ENCODE measurements around the gene SEC14L2. TPM values are rescaled to one million over a fixed set of nuclear protein-coding genes. Genes with fewer than 3 reads are reported as not detected.
A peak's percentile ranks its signal among the peaks of the same experiment; 100 is the strongest.

SEC14L2 gene
- polyA plus RNA-seq, 2 of the 4 experiments (the other 2 are of a cell fraction) = 12.8 to 15.2 TPM

- TF ChIP-seq ZSCAN20 (CRISPR knock-in tag; IDR thresholded peaks at IDR 0.05) (no peak), KDM5A (IDR thresholded peaks at IDR 0.05) (no peak), POLR2A (IDR thresholded peaks at IDR 0.05; ENCODE audit: low read length) (no peak)
Observed at GRCh38 chr22:30422481-30423300, 25.9 kb downstream of the SEC14L2 start (continued).

DNA sequence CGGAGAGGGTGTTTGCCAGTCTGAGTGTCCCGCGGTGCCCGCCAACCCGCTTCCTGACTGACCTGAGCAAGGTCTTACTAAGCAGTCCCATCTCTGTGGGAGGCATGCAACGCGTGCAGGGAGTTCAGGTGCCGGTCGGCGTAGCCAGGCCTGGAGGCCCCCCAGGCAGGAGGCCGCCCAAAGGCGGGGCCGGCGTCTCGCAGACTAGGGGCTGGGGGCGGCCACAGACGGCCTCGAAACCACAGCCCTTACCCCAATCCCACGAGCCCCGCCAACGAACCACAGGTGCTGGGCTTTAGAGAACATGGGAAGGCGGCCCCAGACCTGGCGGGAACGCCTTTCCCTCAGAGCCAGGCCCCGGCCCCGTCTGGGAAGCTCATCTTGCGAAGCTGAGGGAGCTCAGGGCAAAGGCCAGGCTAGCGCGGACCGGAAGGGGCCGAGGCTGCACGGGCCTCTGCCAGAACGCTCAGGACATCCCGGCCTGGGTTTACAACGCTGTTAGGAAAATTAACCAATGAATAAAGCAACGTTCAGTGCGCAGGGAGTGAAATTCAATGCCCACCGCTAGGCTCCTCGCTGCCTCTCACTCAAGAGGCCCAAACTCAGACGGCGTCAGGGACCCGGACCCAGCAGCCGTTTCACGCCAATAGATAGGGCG is 26.6 kb downstream of the SEC14L2 start:
- peak; percentile 49 to 61 for ATAC-seq
- Histone ChIP-seq H3K4me3 (peak overlapping the region; percentile 58), H3K4me1 (peaks cover 49% of the 10 kb centered on the region), H3K9me3 (no peaks in the 10 kb centered on the region), H3K27ac (peak overlapping the region; percentile 97), H3K4me2 (peak overlapping the region; percentile 87)
- POLR2A ChIA-PET = interaction anchor here (1.0 to 3.1 kb wide), 11 partner anchors 10 to 227 kb away, joined by 3 to 12 read pairs (median 5); partner anchors contain the start of genes CASTOR1, CCDC157, RNF215 and SEC14L2
- WGBS (ENCODE audit: missing lambda C conversion rate) = 3% methylated on average over 21 of the region's 45 CpGs
- FAIRE-seq = no peak
- CTCF ChIA-PET = interaction anchor here (0.8 to 3.9 kb wide), 9 partner anchors 22 to 212 kb away, joined by 3 to 17 read pairs (median 5); partner anchors contain the start of genes CASTOR1, RNF215, SEC14L2 and SLC35E4
- DNase-seq (ENCODE audit: low read depth in 1 of 2, low spot score in 1 of 2) = peak in 1 of 2 experiments; percentile 76
- TF ChIP-seq CHD2 (IDR thresholded peaks at IDR 0.05; ENCODE audit: low read length, partially characterized antibody) = no peak
- peak in 1 of 2 experiments; percentile 81; a peak in 3 of 5 replicates for TF ChIP-seq JUN (IDR thresholded peaks at IDR 0.05)
- TF ChIP-seq HEYL (CRISPR knock-in tag; IDR thresholded peaks at IDR 0.05) = no peak
- TF ChIP-seq RAD21 (conservative IDR thresholded peaks at IDR 0.05 in 1 of 2, IDR thresholded peaks at IDR 0.05 in 1 of 2) = no peak
- TF ChIP-seq HES2 (IDR thresholded peaks at IDR 0.05) = no peak
- no peak for TF ChIP-seq RCOR1 (IDR thresholded peaks at IDR 0.05; ENCODE audit: low read depth, low read length)
- no peak for TF ChIP-seq ZC3H11A (IDR thresholded peaks at IDR 0.05)
- TF ChIP-seq ZFP36 (IDR thresholded peaks at IDR 0.05; ENCODE audit: borderline replicate concordance, partially characterized antibody) = no peak
- TF ChIP-seq RARB (CRISPR knock-in tag; IDR thresholded peaks at IDR 0.05) = no peak
- no peak for TF ChIP-seq ESRRA (IDR thresholded peaks at IDR 0.05; ENCODE audit: borderline replicate concordance, low read length)
- no peak for TF ChIP-seq KDM5A (IDR thresholded peaks at IDR 0.05)
- TF ChIP-seq KDM1A (IDR thresholded peaks at IDR 0.05; ENCODE audit: low read depth) = no peak
- TF ChIP-seq SREBF2 (IDR thresholded peaks at IDR 0.05) = no peak
- TF ChIP-seq, protein P1, sequence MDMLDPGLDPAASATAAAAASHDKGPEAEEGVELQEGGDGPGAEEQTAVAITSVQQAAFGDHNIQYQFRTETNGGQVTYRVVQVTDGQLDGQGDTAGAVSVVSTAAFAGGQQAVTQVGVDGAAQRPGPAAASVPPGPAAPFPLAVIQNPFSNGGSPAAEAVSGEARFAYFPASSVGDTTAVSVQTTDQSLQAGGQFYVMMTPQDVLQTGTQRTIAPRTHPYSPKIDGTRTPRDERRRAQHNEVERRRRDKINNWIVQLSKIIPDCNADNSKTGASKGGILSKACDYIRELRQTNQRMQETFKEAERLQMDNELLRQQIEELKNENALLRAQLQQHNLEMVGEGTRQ (IDR thresholded peaks at IDR 0.05) = no peak
- TF ChIP-seq CBX8 (IDR thresholded peaks at IDR 0.05) = no peak
- TF ChIP-seq RFX5 (IDR thresholded peaks at IDR 0.05) = no peak
- TF ChIP-seq HOXA7 (CRISPR knock-in tag; IDR thresholded peaks at IDR 0.05) = 0 out of 2 replicates have a peak, but pooled peaks have one; percentile 57
- TF ChIP-seq FOSB (CRISPR knock-in tag; IDR thresholded peaks at IDR 0.05) = peak; percentile 81; the same call in 1 of the 2 replicates
- TF ChIP-seq PBX3 (IDR thresholded peaks at IDR 0.05) = no peak; the same call in 1 of the 2 replicates
- TF ChIP-seq HOXB5 (CRISPR knock-in tag; IDR thresholded peaks at IDR 0.05) = peak; percentile 75; the same call in 1 of the 2 replicates
- TF ChIP-seq CHD4 (IDR thresholded peaks at IDR 0.05; ENCODE audit: borderline replicate concordance) = no peak
- no peak for TF ChIP-seq RNF2 (IDR thresholded peaks at IDR 0.05; ENCODE audit: borderline replicate concordance, low read depth)
- no peak for TF ChIP-seq NPAS2 (CRISPR knock-in tag; IDR thresholded peaks at IDR 0.05; ENCODE audit: borderline replicate concordance)
- TF ChIP-seq MAX (IDR thresholded peaks at IDR 0.05) = peak; percentile 61
- TF ChIP-seq GATA3 (IDR thresholded peaks at IDR 0.05; ENCODE audit: borderline replicate concordance) = peak; percentile 39; the same call in 1 of the 2 replicates
- no peak for TF ChIP-seq NFE2L2 (conservative IDR thresholded peaks at IDR 0.05; ENCODE audit: low read length)
- TF ChIP-seq BHLHE40 (IDR thresholded peaks at IDR 0.05; ENCODE audit: low read depth, low read length) = no peak
- TF ChIP-seq EHMT2 (IDR thresholded peaks at IDR 0.05; ENCODE audit: low read depth) = no peak
- peak; percentile 51 for TF ChIP-seq POLR2A (IDR thresholded peaks at IDR 0.05; ENCODE audit: low read length)
- no peak; the same call in 1 of the 2 replicates for TF ChIP-seq PHF8 (IDR thresholded peaks at IDR 0.05; ENCODE audit: borderline replicate concordance, low read depth)
- TF ChIP-seq ZNF302 (CRISPR knock-in tag; IDR thresholded peaks at IDR 0.05) = 0 out of 2 replicates have a peak, but pooled peaks have one; percentile 27
- no peak for TF ChIP-seq ELK1 (IDR thresholded peaks at IDR 0.05; ENCODE audit: low read depth, low read length)
- no peak for TF ChIP-seq MAZ (IDR thresholded peaks at IDR 0.05; ENCODE audit: borderline replicate concordance, low read depth, low read length)
- no peak for TF ChIP-seq MAFK (IDR thresholded peaks at IDR 0.05; ENCODE audit: partially characterized antibody)
